Panc1 (cell line): Measurements from ENCODE around the gene FGF2.

Experiments used
- CTCF ChIP-seq: fragments of 450-650 bp; IDR thresholded peaks from 2 replicates; pipeline ENCODE4 v1.5.1; 2017; ENCODE audit warnings: mild to moderate bottlenecking
- POLR2AphosphoS5 ChIP-seq: IDR thresholded peaks from 2 replicates; pipeline ENCODE4 v1.6.1; 2012; ENCODE audit warnings: mild to moderate bottlenecking, low read depth, low read length, moderate library complexity
- REST ChIP-seq, 2 experiments: IDR thresholded peaks; 2 replicates each; pipeline ENCODE4 v1.6.1; 2011 to 2012; ENCODE audit warnings: low read depth in 2 of 2, control low read depth in 1 of 2, low read length in 1 of 2, mild to moderate bottlenecking in 1 of 2, moderate library complexity in 1 of 2; ENCODE audit not compliant: insufficient read depth in 1 of 2

GRCh38 chr4:122832732-122833131 lies 6.1 kb downstream of the FGF2 start:
- TF ChIP-seq CTCF (no peak), POLR2AphosphoS5 (no peak), REST (IDR thresholded peaks at IDR 0.05; ENCODE audit: insufficient read depth in 1 of 2, low read depth in 2 of 2, low read length in 1 of 2) (no peak)
